Glomerular visceral epithelial cell (primary cell): ENCODE results near the gene CDC73.
"Not testable (repeated sequence)": the region's sequence is repeated elsewhere in the genome, so short reads cannot be mapped to it uniquely, and the experiment has no call there.

ENCODE experiments used
- DNase-seq: peaks from one replicate; pipeline ENCODE4 v3.0.0-alpha.2; 2016; ENCODE audit errors: extremely low spot score

CDC73 gene

DNA sequence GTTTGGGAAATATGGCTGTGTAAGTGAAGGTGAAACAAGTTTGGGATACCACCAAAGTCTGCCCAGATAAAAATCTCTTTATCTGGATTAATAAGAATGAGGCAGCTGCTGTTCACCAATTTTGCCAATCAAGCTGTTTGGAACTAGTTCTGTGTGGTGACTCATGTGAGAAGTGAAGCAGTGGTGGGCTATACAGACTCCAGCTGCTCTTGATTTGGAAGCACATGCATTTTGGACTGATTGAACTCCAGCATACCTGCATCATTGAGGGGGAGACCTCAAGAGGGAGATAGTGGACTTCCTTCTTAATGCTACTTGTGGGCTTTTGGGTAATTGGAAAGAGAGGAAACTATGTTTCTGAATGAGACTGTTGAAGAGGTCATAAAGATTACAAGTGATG is 163.8 kb downstream of the CDC73 start:
- DNase-seq: no peak

DNA sequence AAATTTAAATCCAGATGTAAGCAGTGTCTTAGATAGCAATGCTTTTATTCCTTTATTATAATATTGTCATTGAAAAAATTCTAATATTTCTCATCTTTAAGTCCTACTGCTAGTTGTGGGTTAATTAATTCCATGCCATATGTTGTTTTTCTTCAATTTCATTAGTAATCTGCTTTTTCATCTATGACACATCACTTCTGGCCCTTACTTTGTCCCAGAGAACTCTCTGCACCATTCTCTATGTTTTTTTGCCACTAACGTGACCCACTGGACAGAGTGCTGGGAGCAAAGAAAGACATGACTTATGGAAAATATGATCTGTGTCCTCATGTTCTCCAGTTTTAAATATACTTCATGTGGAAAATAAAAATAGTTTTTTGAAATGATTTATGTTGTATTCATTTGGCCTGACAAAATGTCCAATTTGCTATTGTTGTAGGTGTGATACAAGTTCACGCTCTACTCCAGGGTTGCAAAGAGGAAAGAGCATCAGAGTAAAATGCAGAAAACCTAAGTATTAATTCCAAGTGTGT is 166.8 kb downstream of the CDC73 start:
- not testable (repeated sequence) for DNase-seq

- no peak for DNase-seq
These were observed 171.9 kb downstream of the CDC73 start for GRCh38 chr1:193293726-193294125.

DNA sequence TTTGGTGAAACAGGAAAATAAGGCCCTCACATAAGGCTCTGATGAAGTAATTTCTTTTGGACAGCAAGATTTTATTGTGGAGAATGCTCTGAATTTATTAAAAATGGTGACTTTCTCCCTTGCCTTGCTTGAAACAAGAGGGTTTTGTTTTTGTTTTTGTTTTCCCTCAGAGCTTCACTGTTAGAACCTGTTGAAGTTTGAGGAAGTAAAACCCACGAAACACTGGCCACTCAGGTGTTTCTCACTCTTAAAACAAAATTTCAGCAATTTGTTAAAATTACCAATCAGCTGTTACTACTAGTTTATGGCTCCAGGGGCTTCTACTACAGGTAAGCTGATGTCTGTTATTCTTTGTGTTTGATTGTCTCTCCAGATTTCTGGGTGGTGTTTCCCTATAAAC is 177.2 kb downstream of the CDC73 start:
- DNase-seq: no peak

GRCh38 chr1:193301746-193302145 is 179.9 kb downstream of the CDC73 start:
- no peak for DNase-seq

GRCh38 chr1:193303849-193304248 is 182.0 kb downstream of the CDC73 start:
- no peak for DNase-seq
